ENCODE measurements around the gene ALK.

GRCh38 chr2:29769847-29770246 is 151.5 kb downstream of the ALK start:
- TF ChIP-seq POLR2A (IDR thresholded peaks at IDR 0.05) = no peak
- no peak for TF ChIP-seq CTCF (IDR thresholded peaks at IDR 0.05)
